Stimulated activated CD4-positive, alpha-beta T cell treated with anti-CD3 and anti-CD28 coated beads, Interleukin-4, amount 100 ng/mL, for 24 hours (primary cell): ENCODE results near the gene OR10J1.
"Not testable (repeated sequence)": the region's sequence is repeated elsewhere in the genome, so short reads cannot be mapped to it uniquely, and the experiment has no call there.

Source experiments
- DNase-seq: peaks from one replicate; pipeline ENCODE4 v3.0.0-alpha.2; 2020

OR10J1 gene, protein sequence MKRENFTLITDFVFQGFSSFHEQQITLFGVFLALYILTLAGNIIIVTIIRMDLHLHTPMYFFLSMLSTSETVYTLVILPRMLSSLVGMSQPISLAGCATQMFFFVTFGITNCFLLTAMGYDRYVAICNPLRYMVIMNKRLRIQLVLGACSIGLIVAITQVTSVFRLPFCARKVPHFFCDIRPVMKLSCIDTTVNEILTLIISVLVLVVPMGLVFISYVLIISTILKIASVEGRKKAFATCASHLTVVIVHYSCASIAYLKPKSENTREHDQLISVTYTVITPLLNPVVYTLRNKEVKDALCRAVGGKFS

GRCh38 chr1:159439422-159439821 is at the start of gene OR10J1:
Gene OR10J1, plus strand, starts transcription at chr1:159439722. Its CDS starts 70 bp downstream, at chr1:159439792.
- no peak for DNase-seq

- DNase-seq, result no peak
Measured at GRCh38 chr1:159406821-159407220, 32.7 kb upstream of the OR10J1 start.

DNA sequence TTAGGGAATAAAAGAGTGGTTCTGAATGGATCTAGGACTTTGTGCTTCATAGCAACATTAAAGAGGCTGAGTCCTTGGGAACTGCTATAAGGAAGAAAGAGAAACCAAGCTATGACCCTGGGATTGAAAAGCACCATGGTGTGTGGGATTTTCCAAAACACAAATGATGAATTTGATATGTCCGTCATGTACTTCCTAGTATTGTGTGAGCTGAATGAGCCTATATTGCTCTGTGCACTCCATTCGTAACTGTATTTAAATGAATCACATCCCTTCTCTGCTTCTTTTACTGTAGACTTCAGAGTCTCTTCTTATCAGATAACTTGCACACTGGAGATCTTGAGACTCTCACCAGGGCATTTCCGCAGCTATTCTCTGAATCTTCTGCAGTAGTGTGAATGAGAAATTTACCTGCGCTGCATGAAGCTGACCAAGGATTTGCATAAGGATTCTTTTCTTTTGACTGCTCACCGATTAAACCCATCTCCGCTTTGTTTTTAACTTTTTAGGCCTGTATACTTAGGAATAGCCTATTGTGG is 30.6 kb upstream of the OR10J1 start:
- DNase-seq, result no peak

DNA sequence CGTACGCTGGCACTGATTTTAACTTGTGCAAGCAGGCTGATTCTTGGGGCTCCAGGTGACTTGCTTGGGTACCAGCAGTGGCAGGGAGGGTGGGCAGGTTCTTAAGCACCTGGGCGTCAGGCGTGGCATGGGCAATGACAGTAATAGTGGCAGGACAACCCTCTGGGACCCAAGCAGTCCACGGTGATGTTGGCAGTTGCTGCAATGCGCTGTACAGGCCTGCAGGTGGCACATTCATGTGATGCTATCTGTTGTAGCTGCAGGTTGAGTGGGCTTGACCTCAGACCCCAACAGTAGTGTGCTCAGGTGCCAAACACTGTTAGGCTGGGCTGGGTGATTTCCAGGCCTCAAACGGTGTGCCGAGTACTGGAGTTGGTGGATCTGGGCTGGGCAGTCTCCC is 17.7 kb upstream of the OR10J1 start:
- DNase-seq, result no peak

- no peak for DNase-seq
Measured at GRCh38 chr1:159428536-159428935, 11.0 kb upstream of the OR10J1 start.

DNA sequence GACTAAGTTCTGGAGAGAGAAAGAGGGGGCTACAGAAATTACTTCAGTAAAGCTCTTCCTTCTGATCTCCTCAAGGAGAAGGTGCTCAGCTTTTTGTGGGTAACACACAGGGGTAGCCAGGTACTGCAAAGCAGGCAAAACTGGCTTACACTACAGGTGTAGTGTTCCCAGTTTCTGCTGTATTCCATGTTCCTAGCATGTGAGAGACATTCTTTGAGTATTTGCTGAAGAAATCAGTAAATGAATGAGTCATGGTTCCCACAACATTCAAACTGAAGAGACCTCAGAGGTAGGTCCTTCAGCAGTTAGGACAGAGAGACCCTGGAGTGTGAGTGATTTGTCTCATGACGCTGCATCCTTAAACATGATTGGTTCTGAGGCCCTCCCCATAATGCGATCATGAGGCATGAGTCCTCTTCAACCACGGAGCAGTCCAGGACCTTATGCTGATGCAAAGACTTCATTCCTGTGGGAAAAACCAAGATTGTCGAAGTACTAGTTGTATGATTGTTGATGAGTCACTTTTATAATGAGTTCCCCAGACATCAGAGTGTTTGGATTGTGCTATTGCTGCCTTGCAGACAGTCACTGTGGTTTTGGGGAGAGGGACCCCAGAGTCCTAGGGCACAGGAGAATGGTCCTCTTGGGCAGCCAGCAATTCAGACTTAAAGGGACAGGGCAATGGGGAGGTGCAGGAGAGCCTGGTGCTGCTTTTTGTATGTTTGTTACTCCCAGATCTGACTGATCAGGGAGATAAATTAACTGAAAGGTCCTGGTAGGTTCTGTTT is 10.3 kb upstream of the OR10J1 start:
- DNase-seq, result no peak

- no peak for DNase-seq
Measured at GRCh38 chr1:159430985-159431384, 8.5 kb upstream of the OR10J1 start.

DNA sequence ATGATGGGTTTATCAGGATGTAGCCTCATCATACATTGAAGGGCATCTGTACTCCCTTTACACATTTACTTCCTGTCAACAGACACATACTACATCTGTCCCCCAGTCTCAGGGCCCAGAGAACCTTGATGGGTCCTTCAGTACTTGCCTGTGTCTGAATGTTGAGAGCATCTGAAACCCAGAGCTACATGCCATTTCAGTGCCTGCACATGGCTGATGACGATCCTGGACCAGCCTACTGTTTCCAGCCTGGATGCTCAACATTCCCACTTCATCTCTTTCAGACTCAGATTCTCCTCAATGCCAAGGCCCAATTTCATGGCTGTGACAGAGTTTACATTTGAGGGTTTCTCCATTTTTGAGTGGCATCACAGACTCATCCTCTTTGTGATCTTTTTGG is 7.6 kb upstream of the OR10J1 start, which contains the start of gene OR10J4:
Gene OR10J4 (plus strand): TSS at position 301 of the 400 bp plus-strand sequence.
- no peak for DNase-seq

GRCh38 chr1:159436469-159436868 is 3.1 kb upstream of the OR10J1 start:
- DNase-seq, result no peak

DNA sequence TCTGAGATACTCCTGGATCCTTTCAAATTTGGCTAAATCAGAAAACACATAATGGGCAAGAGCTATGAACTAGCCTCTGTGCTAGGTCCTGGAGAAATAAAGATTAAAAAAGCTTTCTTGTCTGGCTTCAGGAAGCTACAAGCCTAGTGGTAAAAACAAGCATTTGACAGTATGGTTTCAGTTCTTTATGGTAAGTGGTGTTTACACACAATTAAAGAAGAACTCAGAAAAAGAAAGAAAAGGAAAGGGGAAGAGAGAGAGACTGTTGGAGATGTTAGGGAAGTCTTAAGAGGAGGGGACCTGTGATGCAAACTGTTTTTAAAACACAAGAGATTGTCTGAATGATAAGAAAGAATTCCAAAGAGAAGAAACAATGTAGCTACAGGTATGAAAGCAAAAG is 1.8 kb downstream of the OR10J1 start:
- DNase-seq, result no peak

GRCh38 chr1:159442428-159442827 is 2.9 kb downstream of the OR10J1 start:
- DNase-seq, result no peak

DNA sequence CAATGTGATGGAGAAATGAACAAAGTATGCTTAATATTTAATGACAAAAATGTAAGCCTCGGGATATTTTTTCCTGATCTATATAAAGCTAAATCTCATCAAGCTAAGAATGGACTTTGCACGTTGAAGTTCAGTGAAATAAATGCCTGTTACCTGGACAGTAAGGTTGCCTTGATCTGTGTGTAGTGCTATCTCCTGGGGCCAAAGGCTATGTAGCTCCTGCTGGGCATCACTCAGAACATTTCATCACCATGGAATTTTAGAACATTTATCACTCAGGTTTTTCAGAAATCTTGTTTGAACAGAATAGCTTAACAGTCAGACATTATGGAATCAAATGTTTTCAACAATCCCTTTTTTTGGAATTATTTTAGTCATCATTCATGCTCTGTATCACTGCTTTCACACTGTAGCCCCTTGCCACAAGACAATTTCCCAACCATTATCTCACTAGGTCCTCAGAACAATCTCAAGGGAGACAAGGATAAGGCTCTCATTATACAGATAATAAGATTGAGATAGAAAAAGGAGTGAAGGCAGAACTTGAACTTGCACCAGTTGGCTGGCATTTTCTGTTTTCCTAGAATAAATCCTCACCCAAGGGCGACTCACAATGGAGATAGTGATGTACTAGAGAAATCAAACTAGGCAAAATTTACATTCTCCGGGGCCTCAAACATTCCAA is 3.7 kb downstream of the OR10J1 start:
- no peak for DNase-seq

- no peak for DNase-seq
Measured at GRCh38 chr1:159444511-159444910, 5.0 kb downstream of the OR10J1 start.

DNA sequence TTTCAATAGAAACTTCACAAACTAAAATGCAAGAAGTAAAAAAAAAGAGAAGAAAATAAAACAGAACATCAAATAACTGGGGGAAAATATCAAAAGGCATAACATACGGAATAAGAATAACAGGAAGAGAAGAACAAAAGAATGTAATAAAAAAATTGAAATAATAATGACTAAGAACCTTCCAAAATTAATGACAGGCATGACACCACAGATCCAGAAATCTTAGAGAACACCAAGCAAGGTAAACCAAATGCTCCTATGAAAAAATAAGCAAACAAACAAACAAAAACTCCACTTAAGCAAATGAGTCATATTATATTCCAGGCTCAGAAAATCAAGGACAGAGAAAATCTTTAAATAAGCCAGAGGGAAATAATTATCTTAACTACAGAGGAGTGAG is 8.7 kb downstream of the OR10J1 start:
- no peak for DNase-seq

- DNase-seq, result not testable (repeated sequence)
Measured at GRCh38 chr1:159449605-159450004, 10.1 kb downstream of the OR10J1 start.

DNA sequence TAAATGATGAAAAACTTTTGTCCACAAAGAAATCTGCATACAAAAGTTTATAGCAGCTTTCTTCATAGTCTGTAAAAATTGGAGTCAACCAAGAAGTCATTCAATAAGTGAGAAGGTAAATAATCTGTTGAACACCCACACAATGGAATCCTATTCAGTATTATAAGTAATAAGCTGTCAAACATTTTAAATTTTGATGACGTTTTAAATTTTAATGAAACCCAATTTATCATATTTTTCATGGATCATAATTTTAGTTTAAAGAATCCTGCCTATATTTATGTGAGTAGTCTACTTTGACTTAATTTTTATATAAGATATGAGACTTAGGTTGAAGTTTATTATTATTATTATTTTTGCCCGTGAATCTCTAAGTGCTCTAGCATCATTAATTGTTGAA is 20.0 kb downstream of the OR10J1 start:
- no peak for DNase-seq

GRCh38 chr1:159465191-159465603 is 25.7 kb downstream of the OR10J1 start:
- DNase-seq, result no peak

DNA sequence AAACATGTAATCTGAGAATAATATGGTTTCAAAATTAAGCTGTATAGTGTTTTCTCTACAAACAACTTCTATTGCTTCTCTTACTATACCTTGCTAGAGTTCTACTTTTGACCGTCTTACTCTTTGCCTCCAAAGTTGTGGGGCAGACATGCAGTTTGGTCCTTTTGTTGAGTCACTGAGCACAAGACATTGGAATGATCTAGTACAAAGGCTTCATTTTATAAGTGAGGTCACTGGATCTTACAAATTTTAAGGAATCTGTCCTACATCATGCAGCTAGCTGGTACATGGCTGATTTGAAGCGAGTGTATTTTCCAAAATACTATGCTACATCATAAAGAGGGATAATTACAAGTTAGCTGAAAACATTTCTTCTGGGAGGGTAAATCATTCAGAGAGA is 28.8 kb downstream of the OR10J1 start:
- no peak for DNase-seq

- no peak for DNase-seq
Measured at GRCh38 chr1:159469921-159470533, 30.5 kb downstream of the OR10J1 start.

- no peak for DNase-seq
Measured at GRCh38 chr1:159473335-159473734, 33.8 kb downstream of the OR10J1 start.

GRCh38 chr1:159474926-159475325 is 35.4 kb downstream of the OR10J1 start:
- no peak for DNase-seq

- DNase-seq, result no peak
Measured at GRCh38 chr1:159483501-159483900, 44.0 kb downstream of the OR10J1 start.
